IPS-11a (cell line): Measurements from ENCODE around the gene SELENOK.
"Not testable (repeated sequence)": the region's sequence is repeated elsewhere in the genome, so short reads cannot be mapped to it uniquely, and the experiment has no call there.

ENCODE experiments used
- H3K4me3 ChIP-seq: one replicate; pipeline ENCODE4 v1.5.1; 2013; ENCODE audit warnings: low read depth, low read length, control low read depth

Gene SELENOK

GRCh38 chr3:53891497-53892285, at the start of gene SELENOK:
Gene SELENOK (minus strand): TSS chr3:53891859.
- peak within 1 kb of the TSS; percentile 93 for H3K4me3 ChIP-seq

- no peak overlapping the region for H3K4me3 ChIP-seq
Measured at GRCh38 chr3:53941184-53941583, 49.5 kb upstream of the SELENOK start.

GRCh38 chr3:53940623-53941022, 49.0 kb upstream of the SELENOK start:
- H3K4me3 ChIP-seq, result no peak overlapping the region

GRCh38 chr3:53939813-53940212, 48.2 kb upstream of the SELENOK start:
- no peak overlapping the region for H3K4me3 ChIP-seq

GRCh38 chr3:53939086-53939582, 47.5 kb upstream of the SELENOK start:
- no peak overlapping the region for H3K4me3 ChIP-seq

- no peak overlapping the region for H3K4me3 ChIP-seq
Measured at GRCh38 chr3:53938645-53939044, 47.0 kb upstream of the SELENOK start.

- H3K4me3 ChIP-seq, result no peak overlapping the region
Measured at GRCh38 chr3:53936347-53936746, 44.7 kb upstream of the SELENOK start.

GRCh38 chr3:53935283-53935901, 43.7 kb upstream of the SELENOK start:
- no peak overlapping the region for H3K4me3 ChIP-seq

GRCh38 chr3:53927208-53927872, 35.7 kb upstream of the SELENOK start:
- not testable (repeated sequence) for H3K4me3 ChIP-seq

- H3K4me3 ChIP-seq, result no peak overlapping the region
Measured at GRCh38 chr3:53921296-53921695, 29.6 kb upstream of the SELENOK start.

GRCh38 chr3:53919741-53920140, 28.1 kb upstream of the SELENOK start:
- no peak overlapping the region for H3K4me3 ChIP-seq

- H3K4me3 ChIP-seq, result no peak overlapping the region
Measured at GRCh38 chr3:53913401-53913800, 21.7 kb upstream of the SELENOK start.

GRCh38 chr3:53902711-53903110, 11.1 kb upstream of the SELENOK start:
- no peak overlapping the region for H3K4me3 ChIP-seq

- H3K4me3 ChIP-seq, result no peak overlapping the region
Measured at GRCh38 chr3:53902067-53902466, 10.4 kb upstream of the SELENOK start.

GRCh38 chr3:53900666-53901331, 9.1 kb upstream of the SELENOK start:
- no peak overlapping the region for H3K4me3 ChIP-seq

GRCh38 chr3:53899750-53900149, 8.1 kb upstream of the SELENOK start:
- no peak overlapping the region for H3K4me3 ChIP-seq

GRCh38 chr3:53892286-53892637, 603 bp upstream of the SELENOK start:
- H3K4me3 ChIP-seq, result peak overlapping the region; percentile 58

- H3K4me3 ChIP-seq, result peak overlapping the region; percentile 93
Measured at GRCh38 chr3:53890726-53891475, 758 bp downstream of the SELENOK start.

GRCh38 chr3:53888232-53888631, 3.4 kb downstream of the SELENOK start:
- no peak overlapping the region for H3K4me3 ChIP-seq

GRCh38 chr3:53887446-53887845, 4.2 kb downstream of the SELENOK start:
- H3K4me3 ChIP-seq, result no peak overlapping the region

GRCh38 chr3:53885239-53885638, 6.4 kb downstream of the SELENOK start:
- H3K4me3 ChIP-seq, result no peak overlapping the region
